Measurements from ENCODE around the gene HELT.
A peak's percentile ranks its signal among the peaks of the same experiment; 100 is the strongest.
"Not testable (repeated sequence)": the region's sequence is repeated elsewhere in the genome, so short reads cannot be mapped to it uniquely, and the experiment has no call there.

Gene HELT

GRCh38 chr4:185036842-185037241 is 18.6 kb downstream of the HELT start:
- no peak overlapping the region for H3K4me3 ChIP-seq (ENCODE audit: low read depth in 1 of 2, low read length in 2 of 2)
- no peaks in the 10 kb centered on the region for H3K4me1 ChIP-seq (ENCODE audit: control insufficient read depth in 1 of 2, insufficient read depth in 2 of 2, low read length in 2 of 2)
- H3K36me3 ChIP-seq (ENCODE audit: control insufficient read depth in 1 of 2, insufficient read depth in 2 of 2, low read length in 2 of 2): no peaks in the 10 kb centered on the region
- H3K27ac ChIP-seq (ENCODE audit: low read depth, low read length): no peak overlapping the region
- no peak overlapping the region for H3K9ac ChIP-seq (ENCODE audit: low read depth in 1 of 2, low read length in 2 of 2)
- peaks cover 5 to 9% of the 10 kb centered on the region in 2 donors for H3K27me3 ChIP-seq (ENCODE audit: control insufficient read depth in 1 of 2, insufficient read depth in 2 of 2, low read length in 2 of 2)
- H3K9me3 ChIP-seq (ENCODE audit: control insufficient read depth in 1 of 2, low read length in 2 of 2): no peaks in the 10 kb centered on the region

- no peak overlapping the region for H3K9ac ChIP-seq (ENCODE audit: low read depth in 1 of 2, low read length in 2 of 2)
- H3K27me3 ChIP-seq (ENCODE audit: control insufficient read depth in 1 of 2, insufficient read depth in 2 of 2, low read length in 2 of 2): no peaks in the 10 kb centered on the region
- no peaks in the 10 kb centered on the region for H3K4me1 ChIP-seq (ENCODE audit: control insufficient read depth in 1 of 2, insufficient read depth in 2 of 2, low read length in 2 of 2)
- peak overlapping the region in 1 of 2 donors; percentile 30 for H3K4me3 ChIP-seq (ENCODE audit: low read depth in 1 of 2, low read length in 2 of 2)
- H3K27ac ChIP-seq (ENCODE audit: low read depth, low read length): no peak overlapping the region
- H3K9me3 ChIP-seq (ENCODE audit: control insufficient read depth in 1 of 2, low read length in 2 of 2): no peaks in the 10 kb centered on the region
- no peaks in the 10 kb centered on the region for H3K36me3 ChIP-seq (ENCODE audit: control insufficient read depth in 1 of 2, insufficient read depth in 2 of 2, low read length in 2 of 2)
Observed at GRCh38 chr4:185039508-185040273, 21.4 kb downstream of the HELT start.

- H3K27ac ChIP-seq (ENCODE audit: low read depth, low read length): no peak overlapping the region
- H3K4me1 ChIP-seq (ENCODE audit: control insufficient read depth in 1 of 2, insufficient read depth in 2 of 2, low read length in 2 of 2): no peaks in the 10 kb centered on the region
- no peaks in the 10 kb centered on the region for H3K36me3 ChIP-seq (ENCODE audit: control insufficient read depth in 1 of 2, insufficient read depth in 2 of 2, low read length in 2 of 2)
- H3K9ac ChIP-seq (ENCODE audit: low read depth in 1 of 2, low read length in 2 of 2): no peak overlapping the region
- no peaks in the 10 kb centered on the region for H3K27me3 ChIP-seq (ENCODE audit: control insufficient read depth in 1 of 2, insufficient read depth in 2 of 2, low read length in 2 of 2)
- no peak overlapping the region for H3K4me3 ChIP-seq (ENCODE audit: low read depth in 1 of 2, low read length in 2 of 2)
- no peaks in the 10 kb centered on the region for H3K9me3 ChIP-seq (ENCODE audit: control insufficient read depth in 1 of 2, low read length in 2 of 2)
Observed at GRCh38 chr4:185040523-185040922, 22.2 kb downstream of the HELT start.

- H3K4me3 ChIP-seq (ENCODE audit: low read depth in 1 of 2, low read length in 2 of 2); H3K4me1 ChIP-seq (ENCODE audit: control insufficient read depth in 1 of 2, insufficient read depth in 2 of 2, low read length in 2 of 2); H3K27me3 ChIP-seq (ENCODE audit: control insufficient read depth in 1 of 2, insufficient read depth in 2 of 2, low read length in 2 of 2); H3K9ac ChIP-seq (ENCODE audit: low read depth in 1 of 2, low read length in 2 of 2); H3K27ac ChIP-seq (ENCODE audit: low read depth, low read length); H3K36me3 ChIP-seq (ENCODE audit: control insufficient read depth in 1 of 2, insufficient read depth in 2 of 2, low read length in 2 of 2): not testable (repeated sequence)
- peaks cover 0 to 10% of the 10 kb centered on the region in 2 donors for H3K9me3 ChIP-seq (ENCODE audit: control insufficient read depth in 1 of 2, low read length in 2 of 2)
Observed at GRCh38 chr4:185050286-185050685, 32.0 kb downstream of the HELT start.

GRCh38 chr4:185051283-185051682 is 33.0 kb downstream of the HELT start:
- not testable (repeated sequence) for H3K27me3 ChIP-seq (ENCODE audit: control insufficient read depth in 1 of 2, insufficient read depth in 2 of 2, low read length in 2 of 2); H3K4me1 ChIP-seq (ENCODE audit: control insufficient read depth in 1 of 2, insufficient read depth in 2 of 2, low read length in 2 of 2); H3K36me3 ChIP-seq (ENCODE audit: control insufficient read depth in 1 of 2, insufficient read depth in 2 of 2, low read length in 2 of 2); H3K4me3 ChIP-seq (ENCODE audit: low read depth in 1 of 2, low read length in 2 of 2); H3K9ac ChIP-seq (ENCODE audit: low read depth in 1 of 2, low read length in 2 of 2); H3K27ac ChIP-seq (ENCODE audit: low read depth, low read length)
- H3K9me3 ChIP-seq (ENCODE audit: control insufficient read depth in 1 of 2, low read length in 2 of 2): peaks cover 0 to 10% of the 10 kb centered on the region in 2 donors

GRCh38 chr4:185053746-185054145 is 35.5 kb downstream of the HELT start:
- Histone ChIP-seq H3K9ac (ENCODE audit: low read depth in 1 of 2, low read length in 2 of 2) (no peak overlapping the region), H3K27ac (ENCODE audit: low read depth, low read length) (no peak overlapping the region), H3K9me3 (ENCODE audit: control insufficient read depth in 1 of 2, low read length in 2 of 2) (peaks cover 0 to 10% of the 10 kb centered on the region in 2 donors), H3K27me3 (ENCODE audit: control insufficient read depth in 1 of 2, insufficient read depth in 2 of 2, low read length in 2 of 2) (no peaks in the 10 kb centered on the region), H3K36me3 (ENCODE audit: control insufficient read depth in 1 of 2, insufficient read depth in 2 of 2, low read length in 2 of 2) (no peaks in the 10 kb centered on the region), H3K4me1 (ENCODE audit: control insufficient read depth in 1 of 2, insufficient read depth in 2 of 2, low read length in 2 of 2) (no peaks in the 10 kb centered on the region), H3K4me3 (ENCODE audit: low read depth in 1 of 2, low read length in 2 of 2) (no peak overlapping the region)

GRCh38 chr4:185054272-185054671 is 36.0 kb downstream of the HELT start:
- Histone ChIP-seq H3K9me3 (ENCODE audit: control insufficient read depth in 1 of 2, low read length in 2 of 2) (peaks cover 0 to 10% of the 10 kb centered on the region in 2 donors), H3K4me3 (ENCODE audit: low read depth in 1 of 2, low read length in 2 of 2) (no peak overlapping the region), H3K36me3 (ENCODE audit: control insufficient read depth in 1 of 2, insufficient read depth in 2 of 2, low read length in 2 of 2) (no peaks in the 10 kb centered on the region), H3K27ac (ENCODE audit: low read depth, low read length) (no peak overlapping the region), H3K9ac (ENCODE audit: low read depth in 1 of 2, low read length in 2 of 2) (no peak overlapping the region), H3K27me3 (ENCODE audit: control insufficient read depth in 1 of 2, insufficient read depth in 2 of 2, low read length in 2 of 2) (no peaks in the 10 kb centered on the region), H3K4me1 (ENCODE audit: control insufficient read depth in 1 of 2, insufficient read depth in 2 of 2, low read length in 2 of 2) (no peaks in the 10 kb centered on the region)

GRCh38 chr4:185054886-185055285 is 36.6 kb downstream of the HELT start:
- no peaks in the 10 kb centered on the region for H3K27me3 ChIP-seq (ENCODE audit: control insufficient read depth in 1 of 2, insufficient read depth in 2 of 2, low read length in 2 of 2)
- H3K4me3 ChIP-seq (ENCODE audit: low read depth in 1 of 2, low read length in 2 of 2): no peak overlapping the region
- H3K4me1 ChIP-seq (ENCODE audit: control insufficient read depth in 1 of 2, insufficient read depth in 2 of 2, low read length in 2 of 2): no peaks in the 10 kb centered on the region
- no peak overlapping the region for H3K27ac ChIP-seq (ENCODE audit: low read depth, low read length)
- H3K9ac ChIP-seq (ENCODE audit: low read depth in 1 of 2, low read length in 2 of 2): no peak overlapping the region
- H3K9me3 ChIP-seq (ENCODE audit: control insufficient read depth in 1 of 2, low read length in 2 of 2): peaks cover 0 to 10% of the 10 kb centered on the region in 2 donors
- H3K36me3 ChIP-seq (ENCODE audit: control insufficient read depth in 1 of 2, insufficient read depth in 2 of 2, low read length in 2 of 2): no peaks in the 10 kb centered on the region

GRCh38 chr4:185061610-185062009 is 43.3 kb downstream of the HELT start:
- Histone ChIP-seq H3K36me3 (ENCODE audit: control insufficient read depth in 1 of 2, insufficient read depth in 2 of 2, low read length in 2 of 2) (no peaks in the 10 kb centered on the region), H3K27me3 (ENCODE audit: control insufficient read depth in 1 of 2, insufficient read depth in 2 of 2, low read length in 2 of 2) (no peaks in the 10 kb centered on the region), H3K27ac (ENCODE audit: low read depth, low read length) (no peak overlapping the region), H3K9ac (ENCODE audit: low read depth in 1 of 2, low read length in 2 of 2) (no peak overlapping the region), H3K9me3 (ENCODE audit: control insufficient read depth in 1 of 2, low read length in 2 of 2) (peaks cover 0 to 4% of the 10 kb centered on the region in 2 donors), H3K4me3 (ENCODE audit: low read depth in 1 of 2, low read length in 2 of 2) (no peak overlapping the region), H3K4me1 (ENCODE audit: control insufficient read depth in 1 of 2, insufficient read depth in 2 of 2, low read length in 2 of 2) (no peaks in the 10 kb centered on the region)

- Histone ChIP-seq H3K27me3 (ENCODE audit: control insufficient read depth in 1 of 2, insufficient read depth in 2 of 2, low read length in 2 of 2) (no peaks in the 10 kb centered on the region), H3K4me1 (ENCODE audit: control insufficient read depth in 1 of 2, insufficient read depth in 2 of 2, low read length in 2 of 2) (no peaks in the 10 kb centered on the region), H3K9ac (ENCODE audit: low read depth in 1 of 2, low read length in 2 of 2) (no peak overlapping the region), H3K27ac (ENCODE audit: low read depth, low read length) (no peak overlapping the region), H3K4me3 (ENCODE audit: low read depth in 1 of 2, low read length in 2 of 2) (no peak overlapping the region), H3K9me3 (ENCODE audit: control insufficient read depth in 1 of 2, low read length in 2 of 2) (peaks cover 0 to 4% of the 10 kb centered on the region in 2 donors), H3K36me3 (ENCODE audit: control insufficient read depth in 1 of 2, insufficient read depth in 2 of 2, low read length in 2 of 2) (no peaks in the 10 kb centered on the region)
Observed at GRCh38 chr4:185062606-185063005, 44.3 kb downstream of the HELT start.
